Naive thymus-derived CD8-positive, alpha-beta T cell (primary cell): ENCODE results near the gene PHC3. TPM values are rescaled to one million over a fixed set of nuclear protein-coding genes. Genes with fewer than 3 reads are reported as not detected.

Experiments used
- ATAC-seq, 2 donors: fragments of 150-1000 bp; cut with Tn5 transposase in 1 of 2; sonication (Bioruptor Pico), chemical (Tn5 transposase) in 1 of 2; 1 replicate in 1 of 2; 2 replicates in 1 of 2; pipeline ENCODE4 v1.10.0; 2021; ENCODE audit warnings: mild to moderate bottlenecking in 2 of 2, moderate library complexity in 2 of 2
- POLR2A ChIA-PET: fragments of 350-600 bp; sonication (Branson Sonifier 250); formaldehyde crosslinking; loops from one replicate; lab custom pipeline; 2021; ENCODE audit warnings: antibody characterized with exemption; lab: Charles Lee
- DNase-seq, 10 donors: peaks; one replicate each; pipeline versions ENCODE4 v3.0.0 to v3.0.0-alpha.2; 2020 to 2022
- H3K27ac Mint-ChIP-seq, 10 donors: one replicate each; pipeline ENCODE4 v1.8.0; 2020 to 2022; ENCODE audit warnings: mild to moderate bottlenecking in 10 of 10, mixed read lengths in 10 of 10, moderate library complexity in 4 of 10, inconsistent platforms in 1 of 10
- H3K27me3 Mint-ChIP-seq, 5 donors: one replicate each; pipeline ENCODE4 v1.8.0; 2021 to 2022; ENCODE audit warnings: mixed read lengths in 5 of 5
- H3K36me3 Mint-ChIP-seq, 3 donors: one replicate each; pipeline ENCODE4 v1.8.0; 2020 to 2022; ENCODE audit warnings: mixed read lengths in 3 of 3, mild to moderate bottlenecking in 2 of 3, inconsistent platforms in 1 of 3
- H3K4me1 Mint-ChIP-seq, 4 donors: one replicate each; pipeline ENCODE4 v1.8.0; 2021 to 2022; ENCODE audit warnings: mixed read lengths in 4 of 4
- H3K4me3 Mint-ChIP-seq, 10 donors: one replicate each; pipeline ENCODE4 v1.8.0; 2020 to 2022; ENCODE audit warnings: mild to moderate bottlenecking in 10 of 10, mixed read lengths in 10 of 10, moderate library complexity in 6 of 10, inconsistent platforms in 1 of 10
- H3K9me3 Mint-ChIP-seq, 9 donors: one replicate each; pipeline ENCODE4 v1.8.0; 2020 to 2022; ENCODE audit warnings: mixed read lengths in 9 of 9, mild to moderate bottlenecking in 3 of 9, inconsistent platforms in 1 of 9, moderate library complexity in 1 of 9
- polyA plus RNA-seq, 3 donors: library from polyadenylated mRNA; unstranded; fragments of 300-500 nt; fragmentation: Illumina TruSeq; gene quantifications; one replicate each; pipeline ENCODE4 v1.2.3, GENCODE V29; 2021
- total RNA-seq, 8 experiments: library from RNA in 2 of 8; stranded (reverse) in 2 of 8; gene quantifications; one replicate each; pipeline ENCODE4 v1.2.3 and lab custom pipeline; 2021 to 2026

Gene PHC3
- total and polyA plus RNA-seq, 5 experiments from 2014 or later: 34.5 to 187 (median 54.8) TPM

GRCh38 chr3:170179432-170179831, 2.1 kb downstream of the PHC3 start:
- peaks cover 0 to 41% (median 16%) of the 10 kb centered on the region in 3 donors for H3K36me3 Mint-ChIP-seq
- peak overlapping the region; percentile 96 to 100 (median 98) for H3K4me3 Mint-ChIP-seq
- no peaks in the 10 kb centered on the region for H3K27me3 Mint-ChIP-seq
- DNase-seq (no peak), ATAC-seq (no peak)
- H3K27ac Mint-ChIP-seq: peak overlapping the region; percentile 98 to 100 (median 99)
- peaks cover 18 to 49% (median 44%) of the 10 kb centered on the region in 4 donors for H3K4me1 Mint-ChIP-seq
- POLR2A ChIA-PET: interaction anchor here (1.0 to 4.1 kb wide), 9 partner anchors 8 to 415 kb away, joined by 3 to 31 read pairs (median 6); partner anchors contain the start of genes SKIL and TERC
- H3K9me3 Mint-ChIP-seq: no peaks in the 10 kb centered on the region

- ATAC-seq: peak; percentile 63 to 68
- Mint-ChIP-seq H3K9me3 (no peaks in the 10 kb centered on the region), H3K27me3 (no peaks in the 10 kb centered on the region), H3K36me3 (peaks cover 0 to 48% (median 18%) of the 10 kb centered on the region in 3 donors), H3K4me1 (peaks cover 18 to 55% (median 47%) of the 10 kb centered on the region in 4 donors), H3K27ac (peak overlapping the region; percentile 47 to 99 (median 86)), H3K4me3 (peak overlapping the region; percentile 31 to 96 (median 72))
- POLR2A ChIA-PET: interaction anchor here (0.5 to 4.1 kb wide), 10 partner anchors 9 to 414 kb away, joined by 3 to 31 read pairs (median 5); partner anchors contain the start of genes SKIL and TERC
- peak; percentile 11 to 78 (median 61) for DNase-seq
These were observed 2.9 kb downstream of the PHC3 start for GRCh38 chr3:170178651-170179050.

- POLR2A ChIA-PET: interaction anchor here (1.3 to 1.5 kb wide), 2 partner anchors 9 to 10 kb away, joined by 5 to 6 read pairs; partner anchors contain the start of gene PHC3
- no peaks in the 10 kb centered on the region for H3K27me3 Mint-ChIP-seq
- H3K9me3 Mint-ChIP-seq: no peaks in the 10 kb centered on the region
- H3K4me3 Mint-ChIP-seq: peak overlapping the region in 9 of 10 donors; percentile 15 to 69 (median 44)
- peaks cover 0 to 91% (median 44%) of the 10 kb centered on the region in 3 donors for H3K36me3 Mint-ChIP-seq
- peaks cover 22 to 73% (median 65%) of the 10 kb centered on the region in 4 donors for H3K4me1 Mint-ChIP-seq
- no peak for DNase-seq
- ATAC-seq: no peak
- H3K27ac Mint-ChIP-seq: peak overlapping the region in 9 of 10 donors; percentile 36 to 88 (median 72)
These were observed 10.0 kb downstream of the PHC3 start for GRCh38 chr3:170171563-170171962.

GRCh38 chr3:170164717-170165116, 16.8 kb downstream of the PHC3 start:
- peak overlapping the region in 9 of 10 donors; percentile 5 to 70 (median 54) for H3K4me3 Mint-ChIP-seq
- POLR2A ChIA-PET: interaction anchor here (0.6 kb wide), 1 partner anchor 28 kb away, joined by 8 read pairs; no protein-coding TSS in a partner anchor

GRCh38 chr3:170163956-170164645, 17.4 kb downstream of the PHC3 start:
- Mint-ChIP-seq H3K27me3 (no peaks in the 10 kb centered on the region), H3K4me3 (peak overlapping the region in 4 of 10 donors; percentile 44 to 70 (median 53)), H3K9me3 (no peaks in the 10 kb centered on the region), H3K4me1 (peaks cover 32 to 78% (median 75%) of the 10 kb centered on the region in 4 donors), H3K36me3 (peaks cover 10 to 97% (median 53%) of the 10 kb centered on the region in 3 donors), H3K27ac (peak overlapping the region; percentile 54 to 91 (median 74))
- POLR2A ChIA-PET: interaction anchor here (0.6 to 0.7 kb wide), 3 partner anchors 11 to 28 kb away, joined by 3 to 8 read pairs (median 3); no protein-coding TSS in a partner anchor
- ATAC-seq: no peak
- DNase-seq: no peak

More at GRCh38 chr3:170164717-170165116, 16.8 kb downstream of the PHC3 start:
- Mint-ChIP-seq H3K27ac (peak overlapping the region; percentile 27 to 91 (median 74)), H3K4me1 (peaks cover 31 to 79% (median 75%) of the 10 kb centered on the region in 4 donors), H3K27me3 (no peaks in the 10 kb centered on the region), H3K9me3 (no peaks in the 10 kb centered on the region), H3K36me3 (peaks cover 10 to 98% (median 52%) of the 10 kb centered on the region in 3 donors)
- ATAC-seq: no peak
- DNase-seq: no peak

GRCh38 chr3:170162630-170163029, 18.9 kb downstream of the PHC3 start:
- Mint-ChIP-seq H3K4me1 (peaks cover 32 to 76% (median 68%) of the 10 kb centered on the region in 4 donors), H3K27ac (peak overlapping the region; percentile 3 to 87 (median 70)), H3K9me3 (no peaks in the 10 kb centered on the region), H3K4me3 (peak overlapping the region in 7 of 10 donors; percentile 0 to 34 (median 15)), H3K36me3 (peaks cover 10 to 94% (median 44%) of the 10 kb centered on the region in 3 donors), H3K27me3 (no peaks in the 10 kb centered on the region)
- POLR2A ChIA-PET: no interaction called here
- DNase-seq (no peak), ATAC-seq (no peak)

- peak overlapping the region in 8 of 10 donors; percentile 3 to 87 (median 74) for H3K27ac Mint-ChIP-seq
- no peak for ATAC-seq
These were observed 19.5 kb downstream of the PHC3 start for GRCh38 chr3:170162052-170162451.

GRCh38 chr3:170159933-170160332, 21.6 kb downstream of the PHC3 start:
- Mint-ChIP-seq H3K4me1 (peaks cover 32 to 75% (median 72%) of the 10 kb centered on the region in 4 donors), H3K27ac (peak overlapping the region in 9 of 10 donors; percentile 24 to 88 (median 71)), H3K27me3 (no peaks in the 10 kb centered on the region), H3K36me3 (peaks cover 10 to 81% (median 42%) of the 10 kb centered on the region in 3 donors), H3K9me3 (no peaks in the 10 kb centered on the region), H3K4me3 (peak overlapping the region in 5 of 10 donors; percentile 0 to 27 (median 19))
- DNase-seq (no peak), ATAC-seq (no peak)
- POLR2A ChIA-PET: no interaction called here

More at GRCh38 chr3:170162052-170162451, 19.5 kb downstream of the PHC3 start:
- H3K9me3 Mint-ChIP-seq: no peaks in the 10 kb centered on the region
- POLR2A ChIA-PET: no interaction called here
- no peaks in the 10 kb centered on the region for H3K27me3 Mint-ChIP-seq
- H3K4me1 Mint-ChIP-seq: peaks cover 32 to 76% (median 70%) of the 10 kb centered on the region in 4 donors
- H3K4me3 Mint-ChIP-seq: peak overlapping the region in 4 of 10 donors; percentile 14 to 38 (median 16)
- peaks cover 10 to 90% (median 45%) of the 10 kb centered on the region in 3 donors for H3K36me3 Mint-ChIP-seq
- no peak for DNase-seq

GRCh38 chr3:170159459-170159858, 22.1 kb downstream of the PHC3 start:
- Mint-ChIP-seq H3K36me3 (peaks cover 10 to 76% (median 40%) of the 10 kb centered on the region in 3 donors), H3K4me1 (peaks cover 31 to 75% (median 72%) of the 10 kb centered on the region in 4 donors), H3K4me3 (peak overlapping the region in 6 of 10 donors; percentile 2 to 34 (median 16)), H3K27me3 (no peaks in the 10 kb centered on the region), H3K27ac (peak overlapping the region; percentile 21 to 80 (median 62)), H3K9me3 (no peaks in the 10 kb centered on the region)
- POLR2A ChIA-PET: no interaction called here
- ATAC-seq (no peak), DNase-seq (no peak)

- POLR2A ChIA-PET: interaction anchor here (2.4 kb wide), 1 partner anchor 24 kb away, joined by 31 read pairs; the partner anchor contains the start of gene PHC3
- no peak for DNase-seq
- no peaks in the 10 kb centered on the region for H3K27me3 Mint-ChIP-seq
- peaks cover 0 to 56% (median 26%) of the 10 kb centered on the region in 3 donors for H3K36me3 Mint-ChIP-seq
- H3K4me3 Mint-ChIP-seq: peak overlapping the region in 7 of 10 donors; percentile 48 to 84 (median 79)
- no peaks in the 10 kb centered on the region for H3K9me3 Mint-ChIP-seq
- H3K27ac Mint-ChIP-seq: peak overlapping the region; percentile 80 to 98 (median 94)
- no peak for ATAC-seq
- H3K4me1 Mint-ChIP-seq: peaks cover 26 to 67% (median 62%) of the 10 kb centered on the region in 4 donors
These were observed 25.9 kb downstream of the PHC3 start for GRCh38 chr3:170155604-170156003.

- H3K27ac Mint-ChIP-seq: peak overlapping the region; percentile 80 to 98 (median 94)
- peak in 3 of 10 donors; percentile 13 to 38 (median 28) for DNase-seq
- no peaks in the 10 kb centered on the region for H3K9me3 Mint-ChIP-seq
- peak overlapping the region; percentile 55 to 86 (median 78) for H3K4me3 Mint-ChIP-seq
- no peaks in the 10 kb centered on the region for H3K27me3 Mint-ChIP-seq
- peaks cover 0 to 55% (median 22%) of the 10 kb centered on the region in 3 donors for H3K36me3 Mint-ChIP-seq
- H3K4me1 Mint-ChIP-seq: peaks cover 23 to 65% (median 56%) of the 10 kb centered on the region in 4 donors
- POLR2A ChIA-PET: interaction anchor here (1.1 to 2.4 kb wide), 4 partner anchors 9 to 203 kb away, joined by 4 to 31 read pairs (median 7); partner anchors contain the start of genes PHC3 and SKIL
- ATAC-seq: peak; percentile 78 to 83
These were observed 26.9 kb downstream of the PHC3 start for GRCh38 chr3:170154569-170155143.
